IPS-NIHi7 (cell line): ENCODE results near the gene PAGE5.

Experiments
- DNase-seq: peaks from one replicate; pipeline ENCODE4 v3.0.0; 2012; ENCODE audit warnings: mixed read lengths; ENCODE audit errors: extremely low spot score

Gene PAGE5, protein sequence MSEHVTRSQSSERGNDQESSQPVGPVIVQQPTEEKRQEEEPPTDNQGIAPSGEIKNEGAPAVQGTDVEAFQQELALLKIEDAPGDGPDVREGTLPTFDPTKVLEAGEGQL

DNA sequence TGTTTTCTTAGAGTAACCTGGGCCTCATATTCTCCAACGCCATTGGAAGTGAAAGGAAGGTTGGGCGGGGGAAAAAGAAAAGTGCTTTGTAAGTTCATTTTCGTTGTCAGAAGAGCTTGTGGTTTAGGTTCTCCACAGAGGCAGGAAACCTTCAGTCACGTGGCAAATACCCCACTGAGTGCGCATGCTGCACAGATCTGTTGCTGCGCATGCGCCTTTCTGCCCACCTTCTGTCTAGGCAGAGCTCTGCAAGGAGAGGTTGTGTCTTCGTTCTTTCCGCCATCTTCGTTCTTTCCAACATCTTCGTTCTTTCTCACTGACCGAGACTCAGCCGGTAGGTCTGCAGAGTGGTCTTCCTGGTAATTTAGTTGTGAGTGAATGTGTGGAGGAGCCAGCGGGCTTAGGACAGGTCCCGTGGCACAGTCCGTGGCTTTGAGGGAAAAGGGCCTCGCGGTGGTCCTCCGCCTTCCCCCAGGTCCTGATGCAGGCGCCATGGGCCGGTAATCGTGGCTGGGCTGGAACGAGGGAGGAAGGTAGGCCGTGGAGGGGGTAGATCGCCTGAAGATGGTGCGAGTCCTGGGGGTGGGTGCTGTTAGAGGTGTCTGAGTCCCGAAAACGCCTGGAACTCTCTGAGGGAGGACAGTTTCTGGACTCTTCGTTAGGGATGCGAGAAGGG lies at the start of gene PAGE5:
TSS of gene PAGE5 (plus strand) at position 228 of the 676 bp plus-strand sequence. CDS start 1,037 bp downstream, outside the sequence.
- no peak for DNase-seq

DNA sequence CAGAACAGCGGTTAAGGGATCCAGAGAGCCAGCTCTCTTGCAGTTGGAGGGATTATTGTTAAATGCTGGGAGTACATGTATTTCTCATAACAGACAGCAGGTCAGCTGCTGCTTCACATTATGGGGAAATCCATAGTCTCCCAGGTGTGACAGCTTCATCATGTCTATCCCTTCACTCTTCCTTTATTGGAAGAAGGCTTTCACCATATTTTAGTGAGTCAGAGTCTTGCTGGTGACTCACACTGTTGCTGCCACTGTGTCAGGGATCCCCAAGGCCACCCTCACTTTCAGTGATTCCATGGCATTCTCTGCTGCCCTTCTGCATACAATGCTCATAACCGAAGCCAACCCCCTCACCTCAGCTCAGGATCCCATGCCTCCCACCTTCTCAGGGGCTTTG lies 32.9 kb upstream of the PAGE5 start:
- no peak for DNase-seq

DNA sequence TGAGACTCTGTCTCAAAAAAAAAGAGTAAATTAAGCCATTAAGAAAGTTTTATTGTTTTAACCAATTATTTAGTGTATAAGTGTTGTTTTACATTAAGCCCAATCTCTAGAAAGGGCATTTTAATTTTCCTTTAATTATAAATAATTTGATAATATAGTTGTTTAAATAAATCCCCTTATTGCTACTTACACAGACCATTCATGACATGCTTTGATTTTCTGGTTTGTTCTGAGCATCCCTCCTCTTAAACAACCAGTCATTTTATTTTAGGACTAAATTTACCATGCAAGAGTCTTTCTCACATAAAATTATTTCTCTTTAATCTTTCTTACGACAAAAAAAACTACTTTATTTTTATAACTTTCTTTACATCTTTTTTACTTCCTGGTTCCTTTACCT lies 23.5 kb upstream of the PAGE5 start:
- DNase-seq, result no peak

DNA sequence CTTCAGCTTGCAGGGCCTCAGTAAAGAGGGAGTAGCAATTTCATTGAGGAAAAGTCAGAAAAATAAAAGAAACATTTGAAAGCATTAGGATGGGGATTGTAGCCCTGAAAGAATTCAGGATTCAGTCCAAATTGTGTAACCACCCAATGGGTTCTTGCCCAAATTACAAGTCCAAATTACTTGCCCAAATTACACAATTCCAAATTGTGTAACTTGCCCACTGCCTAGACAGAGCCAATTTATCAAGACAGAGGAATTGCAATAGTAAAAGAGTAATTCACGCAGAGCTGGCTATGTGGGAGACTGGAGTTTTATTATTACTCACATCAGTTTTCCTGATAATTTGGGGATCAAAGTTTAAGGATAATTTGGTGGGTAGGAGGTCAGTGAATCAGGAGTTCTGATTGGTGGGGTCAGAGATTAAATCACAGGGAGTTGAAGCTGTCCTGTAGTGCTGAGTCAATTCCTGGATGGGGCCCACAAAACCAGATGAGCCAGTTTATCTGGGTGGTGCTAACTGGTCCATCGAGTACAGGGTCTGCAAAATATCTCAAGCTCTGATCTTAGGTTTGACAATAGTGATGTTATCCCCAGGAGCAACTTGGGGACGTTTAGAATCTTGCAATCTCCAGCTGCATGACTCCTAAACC lies 18.1 kb upstream of the PAGE5 start:
- DNase-seq, result no peak

DNA sequence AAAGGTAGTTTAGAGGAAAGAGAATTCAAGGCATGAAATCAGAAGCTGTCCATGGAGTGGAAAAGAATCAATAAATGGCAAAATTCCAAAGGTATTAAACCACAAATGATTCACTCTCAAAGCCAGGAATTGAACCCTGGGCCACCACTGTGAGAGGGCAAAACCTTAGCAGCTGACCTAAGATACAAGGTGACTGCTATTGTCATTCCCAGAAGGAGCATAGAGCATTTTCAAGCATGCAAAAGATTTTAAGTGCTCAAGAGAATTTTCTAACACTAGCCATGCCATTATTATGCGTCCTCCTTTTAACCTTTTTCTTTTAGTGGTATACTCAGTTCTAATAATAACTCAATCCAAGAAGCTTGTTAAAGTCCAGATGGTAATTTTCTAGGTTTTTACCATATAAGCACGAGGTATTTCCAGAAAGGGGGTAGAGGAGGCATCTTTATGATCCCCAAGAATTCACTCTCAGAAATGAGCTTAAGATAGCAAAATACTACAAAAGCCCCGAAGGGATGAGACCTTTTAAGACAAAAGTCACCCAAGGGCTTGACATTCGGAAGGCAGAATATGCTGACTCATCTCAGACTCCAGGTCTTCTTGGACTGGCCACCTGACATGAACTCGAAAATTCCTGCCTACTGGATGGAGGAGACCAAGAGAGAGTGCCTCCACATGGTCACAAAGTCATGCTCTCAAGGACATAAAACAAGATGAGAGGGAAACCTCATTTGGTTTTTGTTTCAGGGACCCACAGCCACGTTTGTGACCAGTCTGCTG lies 13.8 kb upstream of the PAGE5 start:
- DNase-seq, result no peak

DNA sequence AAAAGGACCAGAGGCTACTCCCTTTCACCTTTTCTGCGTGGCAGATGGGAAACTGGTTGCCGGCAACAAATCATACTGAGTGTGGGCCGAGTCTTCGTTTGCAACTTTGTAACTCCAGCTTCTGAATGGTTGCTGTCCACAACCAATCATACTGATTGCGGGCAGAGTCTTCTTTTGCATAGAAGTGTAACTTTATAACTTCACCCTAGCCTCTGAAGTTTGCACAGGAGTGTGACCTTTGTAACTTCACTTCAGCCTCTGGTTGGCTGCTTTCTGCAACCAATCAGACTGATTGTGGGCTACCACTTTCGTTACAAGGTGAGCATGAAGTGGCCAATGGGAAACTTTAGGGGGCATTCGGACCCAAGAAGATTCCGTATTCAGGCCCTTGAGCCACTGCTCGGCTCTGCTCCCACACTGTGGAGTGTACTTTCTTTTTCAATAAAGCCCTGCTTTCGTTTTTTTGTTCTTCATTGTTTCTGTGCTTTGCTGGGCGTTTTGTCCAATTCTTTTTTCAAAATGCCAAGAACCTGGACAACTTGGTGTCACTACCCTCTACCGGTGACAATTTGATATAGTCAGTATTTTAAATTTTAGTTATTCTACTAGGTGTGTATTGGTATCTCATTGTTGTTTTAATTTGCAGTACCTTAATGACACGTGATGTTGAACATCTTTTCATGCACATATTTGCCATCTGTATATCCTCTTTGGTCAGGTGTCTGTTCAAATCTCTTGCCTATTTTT lies 9.0 kb upstream of the PAGE5 start:
- no peak for DNase-seq

DNA sequence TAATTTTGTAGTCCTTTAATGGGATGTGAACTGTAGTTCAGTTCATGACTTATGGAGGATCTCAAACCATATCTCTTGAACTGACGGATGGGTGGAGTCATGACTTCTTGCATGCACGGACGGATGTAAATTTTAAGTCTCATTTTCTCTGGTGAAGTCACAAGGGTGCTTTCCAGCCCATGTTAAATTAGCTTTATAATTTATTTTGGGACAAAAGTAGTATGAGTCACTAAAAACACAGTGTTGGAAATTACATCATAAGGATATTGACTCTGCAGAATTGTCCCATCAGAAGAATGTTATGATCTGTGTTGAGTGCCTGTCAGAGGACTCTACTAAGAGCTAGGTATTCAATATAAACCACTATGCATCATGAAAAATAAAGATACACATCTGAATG lies 6.8 kb upstream of the PAGE5 start:
- no peak for DNase-seq

DNA sequence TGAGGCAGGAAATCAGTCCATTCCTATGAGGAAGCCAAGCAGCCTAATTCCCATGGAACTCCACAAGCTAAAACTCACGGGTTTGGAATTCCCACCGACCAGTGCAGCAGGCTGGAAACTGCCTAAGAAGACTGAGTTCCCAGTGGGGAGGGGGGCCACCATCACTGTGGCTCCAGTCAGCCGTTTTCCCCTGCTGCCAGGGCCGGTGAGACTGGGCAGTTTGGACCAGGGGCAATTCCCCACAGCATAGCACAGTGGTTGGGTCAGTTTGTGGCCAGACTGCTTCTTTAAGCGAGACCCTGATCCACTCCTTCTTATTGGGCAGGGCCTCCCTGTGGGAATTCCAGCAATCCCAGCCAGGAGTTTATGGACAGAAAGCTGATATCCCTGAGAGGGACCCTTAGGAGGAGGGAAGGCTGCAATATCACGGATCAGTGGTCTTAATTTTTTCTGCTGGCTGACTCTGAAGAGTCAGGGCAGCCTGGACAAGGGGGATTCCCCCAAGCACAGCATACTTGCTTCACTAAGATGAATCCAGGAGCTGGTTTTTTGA lies 20.7 kb downstream of the PAGE5 start:
- DNase-seq, result no peak

DNA sequence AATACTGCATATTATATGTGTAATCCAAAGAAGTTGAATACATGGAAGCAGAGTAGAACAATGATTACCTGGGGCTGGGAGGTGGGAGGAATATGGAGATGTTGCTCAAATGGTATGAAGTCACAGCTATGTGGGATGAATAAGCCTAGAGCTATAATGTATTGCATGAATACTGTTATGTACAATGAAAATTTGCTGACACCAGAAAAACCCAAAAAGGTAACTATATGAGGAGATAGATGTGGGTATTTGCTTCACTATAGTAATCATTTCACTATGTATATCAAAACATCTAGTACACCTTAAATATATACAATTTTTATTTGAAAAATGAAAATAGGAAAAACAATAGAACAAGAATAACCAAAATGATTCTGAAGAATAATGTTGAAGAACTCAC lies 33.4 kb downstream of the PAGE5 start:
- DNase-seq, result no peak

DNA sequence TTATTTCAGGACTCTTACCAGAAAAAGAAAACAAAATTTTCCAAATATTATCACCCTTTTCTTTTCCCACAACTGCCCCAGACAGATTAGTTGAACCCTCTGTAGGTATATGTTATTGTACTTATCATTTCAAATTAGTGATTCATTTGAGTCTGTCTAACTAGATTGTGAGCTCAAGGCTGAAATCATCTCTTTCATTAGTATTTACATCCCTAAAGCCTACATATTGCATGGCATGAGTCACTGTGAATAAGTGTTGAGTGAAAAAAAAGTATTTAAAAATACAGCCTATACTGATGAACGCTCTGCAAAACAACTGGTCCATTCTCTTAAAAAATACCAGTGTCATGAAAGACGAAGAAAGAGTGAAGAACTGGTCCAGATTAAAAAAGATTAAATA lies 40.7 kb downstream of the PAGE5 start:
- DNase-seq, result no peak

DNA sequence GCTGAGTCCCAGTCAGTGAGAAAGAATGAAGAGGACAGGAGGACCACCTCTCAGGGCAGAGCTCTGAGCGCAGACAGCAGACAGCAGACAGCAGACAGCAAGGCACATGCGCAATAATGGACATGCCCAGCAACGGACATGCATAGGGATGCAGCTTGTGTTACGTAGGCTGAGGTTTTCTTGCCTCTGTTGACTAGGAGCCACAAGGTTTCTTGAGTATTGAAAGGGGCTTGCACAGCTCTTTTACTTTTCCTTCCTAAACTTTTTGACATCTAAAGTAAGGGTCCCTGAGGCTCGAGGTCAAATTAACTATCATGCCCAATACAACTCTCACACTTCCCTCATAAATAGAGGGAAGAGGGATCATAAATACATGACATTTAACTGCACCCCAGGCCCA lies 44.7 kb downstream of the PAGE5 start, which contains the start of gene PAGE3:
TSS of gene PAGE3 (minus strand) at position 101 of the 400 bp plus-strand sequence. CDS start 1,013 bp downstream, outside the sequence.
- DNase-seq, result no peak
